IPS-20b (cell line): ENCODE data around the gene PRKCA.
"Not testable (repeated sequence)": the region's sequence is repeated elsewhere in the genome, so short reads cannot be mapped to it uniquely, and the experiment has no call there.

Source experiments
- H3K27ac ChIP-seq: one replicate; pipeline ENCODE4 v1.5.1; 2013; ENCODE audit warnings: low read length
- H3K27me3 ChIP-seq: 2 replicates; pipeline ENCODE4 v1.6.1; 2013; ENCODE audit warnings: mild to moderate bottlenecking, low read length, inconsistent platforms; ENCODE audit not compliant: insufficient read depth
- H3K36me3 ChIP-seq: 2 replicates; pipeline ENCODE4 v1.6.1; 2013; ENCODE audit warnings: low read depth, mild to moderate bottlenecking, inconsistent platforms, low read length, moderate library complexity; ENCODE audit not compliant: insufficient read depth
- H3K4me1 ChIP-seq: 2 replicates; pipeline ENCODE4 v1.6.1; 2013; ENCODE audit warnings: mild to moderate bottlenecking, control low read depth, inconsistent platforms, low read length, moderate library complexity; ENCODE audit not compliant: insufficient read depth
- H3K4me3 ChIP-seq: 2 replicates; pipeline ENCODE4 v1.5.1; 2013; ENCODE audit warnings: mild to moderate bottlenecking, low read length, inconsistent platforms
- H3K9ac ChIP-seq: 2 replicates; pipeline ENCODE4 v1.6.1; 2013; ENCODE audit warnings: low read depth, mild to moderate bottlenecking, inconsistent platforms, low read length, moderate library complexity
- H3K9me3 ChIP-seq: 2 replicates; pipeline ENCODE4 v1.6.1; 2013; ENCODE audit warnings: mild to moderate bottlenecking, low read depth, low read length, inconsistent platforms; ENCODE audit not compliant: insufficient read depth

The PRKCA gene

GRCh38 chr17:66345949-66346638 lies 43.7 kb downstream of the PRKCA start:
- H3K4me3 ChIP-seq, H3K36me3 ChIP-seq, H3K27me3 ChIP-seq, H3K9ac ChIP-seq, H3K9me3 ChIP-seq, H3K27ac ChIP-seq: not testable (repeated sequence)
- peaks cover 12% of the 10 kb centered on the region; the same call in 1 of the 2 replicates for H3K4me1 ChIP-seq

GRCh38 chr17:66347661-66348514 lies 45.5 kb downstream of the PRKCA start:
- Histone ChIP-seq H3K9me3 (no peaks in the 10 kb centered on the region), H3K27ac (no peak overlapping the region), H3K4me1 (peaks cover 12% of the 10 kb centered on the region; the same call in 1 of the 2 replicates), H3K36me3 (no peaks in the 10 kb centered on the region), H3K27me3 (no peaks in the 10 kb centered on the region), H3K9ac (no peak overlapping the region), H3K4me3 (no peak overlapping the region)

- Histone ChIP-seq H3K27me3 (no peaks in the 10 kb centered on the region), H3K4me1 (peaks cover 12% of the 10 kb centered on the region; the same call in 1 of the 2 replicates), H3K36me3 (no peaks in the 10 kb centered on the region), H3K9me3 (no peaks in the 10 kb centered on the region), H3K27ac (no peak overlapping the region), H3K9ac (no peak overlapping the region), H3K4me3 (no peak overlapping the region)
These were observed 46.3 kb downstream of the PRKCA start for GRCh38 chr17:66348584-66349165.

GRCh38 chr17:66349521-66350254 lies 47.3 kb downstream of the PRKCA start:
- no peaks in the 10 kb centered on the region for H3K27me3 ChIP-seq
- no peak overlapping the region for H3K9ac ChIP-seq
- no peaks in the 10 kb centered on the region for H3K36me3 ChIP-seq
- peaks cover 12% of the 10 kb centered on the region; the same call in 1 of the 2 replicates for H3K4me1 ChIP-seq
- no peaks in the 10 kb centered on the region for H3K9me3 ChIP-seq
- H3K27ac ChIP-seq: no peak overlapping the region
- H3K4me3 ChIP-seq: no peak overlapping the region

GRCh38 chr17:66350576-66350975 lies 48.2 kb downstream of the PRKCA start:
- not testable (repeated sequence) for H3K9me3 ChIP-seq, H3K36me3 ChIP-seq, H3K27ac ChIP-seq, H3K9ac ChIP-seq, H3K4me3 ChIP-seq, H3K27me3 ChIP-seq
- peaks cover 16% of the 10 kb centered on the region; the same call in 1 of the 2 replicates for H3K4me1 ChIP-seq

GRCh38 chr17:66351033-66351432 lies 48.6 kb downstream of the PRKCA start:
- Histone ChIP-seq H3K27me3 (no peaks in the 10 kb centered on the region), H3K9ac (no peak overlapping the region), H3K4me1 (peaks cover 16% of the 10 kb centered on the region; the same call in 1 of the 2 replicates), H3K4me3 (no peak overlapping the region), H3K9me3 (no peaks in the 10 kb centered on the region), H3K27ac (no peak overlapping the region), H3K36me3 (no peaks in the 10 kb centered on the region)

- H3K9me3 ChIP-seq: no peaks in the 10 kb centered on the region
- no peak overlapping the region for H3K9ac ChIP-seq
- no peak overlapping the region for H3K4me3 ChIP-seq
- no peak overlapping the region for H3K27ac ChIP-seq
- peaks cover 16% of the 10 kb centered on the region; the same call in 1 of the 2 replicates for H3K4me1 ChIP-seq
- H3K36me3 ChIP-seq: no peaks in the 10 kb centered on the region
- H3K27me3 ChIP-seq: no peaks in the 10 kb centered on the region
These were observed 49.3 kb downstream of the PRKCA start for GRCh38 chr17:66351701-66352100.

GRCh38 chr17:66353937-66354401 lies 51.6 kb downstream of the PRKCA start:
- Histone ChIP-seq H3K36me3 (no peaks in the 10 kb centered on the region), H3K9ac (no peak overlapping the region), H3K4me3 (no peak overlapping the region), H3K27me3 (no peaks in the 10 kb centered on the region), H3K9me3 (no peaks in the 10 kb centered on the region), H3K4me1 (peaks cover 11% of the 10 kb centered on the region; the same call in 1 of the 2 replicates), H3K27ac (no peak overlapping the region)

GRCh38 chr17:66354472-66354871 lies 52.1 kb downstream of the PRKCA start:
- Histone ChIP-seq H3K9me3 (no peaks in the 10 kb centered on the region), H3K4me3 (no peak overlapping the region), H3K27me3 (no peaks in the 10 kb centered on the region), H3K9ac (no peak overlapping the region), H3K4me1 (peaks cover 15% of the 10 kb centered on the region; the same call in 1 of the 2 replicates), H3K36me3 (no peaks in the 10 kb centered on the region), H3K27ac (no peak overlapping the region)

- Histone ChIP-seq H3K36me3 (no peaks in the 10 kb centered on the region), H3K4me3 (no peak overlapping the region), H3K4me1 (peaks cover 15% of the 10 kb centered on the region; the same call in 1 of the 2 replicates), H3K27ac (no peak overlapping the region), H3K9me3 (no peaks in the 10 kb centered on the region), H3K27me3 (no peaks in the 10 kb centered on the region), H3K9ac (no peak overlapping the region)
These were observed 52.6 kb downstream of the PRKCA start for GRCh38 chr17:66354981-66355380.

GRCh38 chr17:66355510-66355909 lies 53.1 kb downstream of the PRKCA start:
- no peak overlapping the region for H3K4me3 ChIP-seq
- H3K9me3 ChIP-seq: no peaks in the 10 kb centered on the region
- no peak overlapping the region for H3K27ac ChIP-seq
- H3K4me1 ChIP-seq: peaks cover 18% of the 10 kb centered on the region; the same call in 1 of the 2 replicates
- H3K27me3 ChIP-seq: no peaks in the 10 kb centered on the region
- H3K36me3 ChIP-seq: no peaks in the 10 kb centered on the region
- H3K9ac ChIP-seq: no peak overlapping the region
